Prostate gland (tissue), 2 donors: ENCODE results near the gene RAPGEF4. TPM values are rescaled to one million over a fixed set of nuclear protein-coding genes. Genes with fewer than 3 reads are reported as not detected.

Source experiments
- DNase-seq: peaks from one replicate; pipeline ENCODE4 v3.0.0-alpha.2; 2019; ENCODE audit warnings: low spot score
- H3K27ac ChIP-seq, 2 donors: fragments of 200-600 bp; sonication (generic); 2 replicates each; pipeline ENCODE4 v1.5.1; 2017 to 2019
- H3K27me3 ChIP-seq: fragments of 200-600 bp; sonication (generic); replicated peaks from 2 replicates; pipeline ENCODE4 v1.5.1; 2019; ENCODE audit not compliant: insufficient read depth
- H3K36me3 ChIP-seq, 2 donors: fragments of 200-600 bp; sonication (generic); 1 replicate in 1 of 2; 2 replicates in 1 of 2; pipeline versions ENCODE4 v1.5.1 to v1.8.1; 2017 to 2019
- H3K4me1 ChIP-seq: fragments of 200-600 bp; sonication (generic); replicated peaks from 2 replicates; pipeline ENCODE4 v1.5.1; 2019
- H3K4me3 ChIP-seq, 2 donors: fragments of 200-600 bp; sonication (generic); 2 replicates each; pipeline ENCODE4 v1.5.1; 2017 to 2019
- H3K9me3 ChIP-seq: fragments of 200-600 bp; sonication (generic); 2 replicates; pipeline ENCODE4 v1.5.1; 2017
- POLR2A ChIP-seq: fragments of 450-650 bp; IDR thresholded peaks from one replicate; pipeline ENCODE4 v1.6.1; 2016; ENCODE audit warnings: antibody characterized with exemption, mild to moderate bottlenecking
- POLR2AphosphoS5 ChIP-seq: sonication (generic); formaldehyde crosslinking; IDR thresholded peaks from one replicate; pipeline ENCODE4 v1.6.1; 2017; ENCODE audit warnings: antibody characterized with exemption
- WGBS: methylation state at CpG from one replicate; pipeline ENCODE4 v1.1.5; 2018; 5-methylcytosine and 5-hydroxymethylcytosine counted together
- intact Hi-C: fragments of 100-400 bp; cut with DNase I; formaldehyde crosslinking; loops from one replicate; pipeline ENCODE4 v1.14.2; 2022
- total RNA-seq, 2 donors: library from RNA; depleted of rRNA; stranded (reverse); fragments of >200 nt; gene quantifications; one replicate each; pipeline ENCODE4 v1.1.0, GENCODE V29; 2016
- TF ChIP-seq, protein P1 (sequence below), 4 experiments: fragments of 200-600 bp in 2 of 4; fragments of 450-650 bp in 2 of 4; sonication (generic) in 2 of 4; IDR thresholded peaks; 1 replicate in 3 of 4; 2 replicates in 1 of 4; pipeline ENCODE4 v1.5.1; 2016 to 2019; ENCODE audit warnings: antibody characterized with exemption in 4 of 4, mild to moderate bottlenecking in 2 of 4, moderate library complexity in 2 of 4

RAPGEF4 gene
- total RNA-seq, 2 donors from 2014 or later = 7.3 to 31.0 TPM

DNA sequence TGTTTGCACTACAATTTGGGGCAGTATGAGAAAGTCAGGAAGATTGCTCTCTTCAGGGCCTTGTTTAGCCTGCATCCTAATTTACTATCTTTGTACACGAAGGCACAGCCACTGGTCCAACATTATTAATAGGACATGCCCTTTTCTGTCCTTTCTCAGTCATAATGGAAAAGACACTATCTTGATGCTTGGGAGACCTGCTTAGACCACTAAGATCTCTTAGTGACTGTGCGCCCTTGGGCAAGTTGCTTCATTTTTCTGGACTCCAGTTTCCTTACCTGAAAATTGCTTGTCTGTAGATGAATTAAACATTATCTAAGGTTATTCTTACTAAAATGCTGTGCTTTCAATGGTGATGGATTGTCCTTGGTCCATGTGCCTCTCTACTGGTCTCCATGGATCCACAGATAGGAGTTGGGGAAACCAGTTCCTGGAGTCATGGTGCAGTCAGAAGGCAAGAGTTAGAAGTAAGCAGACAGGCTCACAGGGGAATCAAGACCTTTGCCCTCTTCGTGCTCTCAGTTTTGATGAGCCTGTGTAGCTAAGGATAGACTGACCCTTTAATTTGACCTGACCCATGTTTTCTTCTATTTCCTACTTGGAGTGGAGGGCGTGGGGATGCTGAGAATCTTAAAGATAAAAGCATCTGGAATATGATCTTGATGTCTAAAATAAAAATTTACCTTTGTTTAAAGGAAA lies 114.0 kb downstream of the RAPGEF4 start:
- no peak overlapping the region for H3K4me3 ChIP-seq
- no peaks in the 10 kb centered on the region for H3K27me3 ChIP-seq
- H3K36me3 ChIP-seq = no peaks in the 10 kb centered on the region
- no peak for TF ChIP-seq POLR2AphosphoS5
- TF ChIP-seq, protein P1, sequence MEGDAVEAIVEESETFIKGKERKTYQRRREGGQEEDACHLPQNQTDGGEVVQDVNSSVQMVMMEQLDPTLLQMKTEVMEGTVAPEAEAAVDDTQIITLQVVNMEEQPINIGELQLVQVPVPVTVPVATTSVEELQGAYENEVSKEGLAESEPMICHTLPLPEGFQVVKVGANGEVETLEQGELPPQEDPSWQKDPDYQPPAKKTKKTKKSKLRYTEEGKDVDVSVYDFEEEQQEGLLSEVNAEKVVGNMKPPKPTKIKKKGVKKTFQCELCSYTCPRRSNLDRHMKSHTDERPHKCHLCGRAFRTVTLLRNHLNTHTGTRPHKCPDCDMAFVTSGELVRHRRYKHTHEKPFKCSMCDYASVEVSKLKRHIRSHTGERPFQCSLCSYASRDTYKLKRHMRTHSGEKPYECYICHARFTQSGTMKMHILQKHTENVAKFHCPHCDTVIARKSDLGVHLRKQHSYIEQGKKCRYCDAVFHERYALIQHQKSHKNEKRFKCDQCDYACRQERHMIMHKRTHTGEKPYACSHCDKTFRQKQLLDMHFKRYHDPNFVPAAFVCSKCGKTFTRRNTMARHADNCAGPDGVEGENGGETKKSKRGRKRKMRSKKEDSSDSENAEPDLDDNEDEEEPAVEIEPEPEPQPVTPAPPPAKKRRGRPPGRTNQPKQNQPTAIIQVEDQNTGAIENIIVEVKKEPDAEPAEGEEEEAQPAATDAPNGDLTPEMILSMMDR (IDR thresholded peaks at IDR 0.05) = no peak
- no peak for TF ChIP-seq POLR2A
- no peaks in the 10 kb centered on the region for H3K4me1 ChIP-seq
- H3K27ac ChIP-seq = no peak overlapping the region
- DNase-seq = no peak
- intact Hi-C loops = no loop called here
- 75% methylated on average over 4 of the region's 4 CpGs for WGBS
- H3K9me3 ChIP-seq = no peaks in the 10 kb centered on the region

DNA sequence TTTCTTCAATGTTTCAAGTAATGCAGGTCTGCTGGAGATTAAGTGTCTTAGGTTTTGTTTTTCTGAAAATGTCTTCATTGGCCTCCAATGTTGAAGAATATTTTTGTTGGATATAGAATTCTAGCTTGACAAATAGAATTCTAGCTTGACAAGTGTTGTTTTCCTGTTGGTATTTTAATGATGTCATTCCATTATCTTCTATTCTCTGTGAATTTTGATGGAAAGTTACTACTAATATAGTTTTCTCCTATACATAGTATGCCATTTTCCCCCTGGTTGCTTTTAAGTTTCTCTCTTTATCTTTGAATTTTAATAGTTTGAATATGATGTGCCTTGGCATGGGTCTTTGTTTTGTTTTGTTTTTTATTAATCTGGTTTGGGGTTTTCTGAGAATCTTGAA lies 119.9 kb downstream of the RAPGEF4 start:
- intact Hi-C loops = no loop called here
- Histone ChIP-seq H3K4me1 (peaks cover 4% of the 10 kb centered on the region), H3K9me3 (no peaks in the 10 kb centered on the region), H3K4me3 (no peak overlapping the region), H3K27me3 (no peaks in the 10 kb centered on the region), H3K27ac (no peak overlapping the region), H3K36me3 (no peaks in the 10 kb centered on the region)
- no peak for TF ChIP-seq POLR2A
- TF ChIP-seq POLR2AphosphoS5 = no peak
- TF ChIP-seq, protein P1 (IDR thresholded peaks at IDR 0.05) = no peak
- DNase-seq = no peak

DNA sequence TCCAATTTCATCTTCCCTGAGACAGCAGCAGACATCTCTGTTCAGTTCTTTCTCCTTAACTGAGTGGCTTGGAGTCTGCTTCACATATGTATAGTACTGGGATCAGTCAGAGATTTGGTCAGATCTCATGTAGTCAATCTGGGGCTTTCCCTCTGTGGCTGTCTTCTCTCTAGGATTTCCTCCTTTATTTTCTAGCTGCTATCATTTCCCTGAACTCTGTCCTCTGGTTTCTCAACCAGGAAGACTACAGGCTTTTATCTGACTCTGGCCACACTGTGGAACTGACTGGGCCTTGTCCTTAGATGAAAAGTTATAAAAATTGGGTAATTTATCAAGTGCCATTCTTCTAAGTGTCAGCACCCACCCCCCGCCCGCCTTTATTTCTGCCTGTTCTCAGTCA lies 121.0 kb downstream of the RAPGEF4 start:
- intact Hi-C loops = no loop called here
- TF ChIP-seq POLR2AphosphoS5 (no peak), POLR2A (no peak)
- TF ChIP-seq, protein P1 (IDR thresholded peaks at IDR 0.05) = no peak
- H3K4me3 ChIP-seq = no peak overlapping the region
- H3K27ac ChIP-seq = no peak overlapping the region
- DNase-seq = no peak
- H3K9me3 ChIP-seq = no peaks in the 10 kb centered on the region
- H3K36me3 ChIP-seq = no peaks in the 10 kb centered on the region
- H3K27me3 ChIP-seq = no peaks in the 10 kb centered on the region
- peaks cover 4% of the 10 kb centered on the region for H3K4me1 ChIP-seq
- 96% methylated on average over 2 of the region's 2 CpGs for WGBS

DNA sequence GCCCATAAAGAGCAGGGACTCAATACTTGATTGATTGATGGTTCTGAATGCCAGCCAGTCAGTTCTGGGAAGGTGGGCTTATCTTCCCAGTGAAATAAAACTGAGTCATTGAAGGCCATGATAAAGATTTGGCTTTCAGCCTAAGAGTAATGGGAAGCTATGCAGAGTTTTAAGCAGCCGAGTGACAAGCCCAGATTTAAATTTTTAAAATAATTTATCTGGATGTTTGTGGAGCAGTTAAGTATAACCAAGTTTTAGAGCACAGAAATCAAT lies 122.8 kb downstream of the RAPGEF4 start:
- Histone ChIP-seq H3K27me3 (no peaks in the 10 kb centered on the region), H3K4me1 (peaks cover 4% of the 10 kb centered on the region), H3K9me3 (no peaks in the 10 kb centered on the region), H3K36me3 (no peaks in the 10 kb centered on the region), H3K4me3 (no peak overlapping the region), H3K27ac (no peak overlapping the region)
- intact Hi-C loops = no loop called here
- 80% methylated on average over 1 of the region's 1 CpG for WGBS
- TF ChIP-seq POLR2AphosphoS5 (no peak), POLR2A (no peak)
- TF ChIP-seq, protein P1 (IDR thresholded peaks at IDR 0.05) = no peak
- DNase-seq = no peak

DNA sequence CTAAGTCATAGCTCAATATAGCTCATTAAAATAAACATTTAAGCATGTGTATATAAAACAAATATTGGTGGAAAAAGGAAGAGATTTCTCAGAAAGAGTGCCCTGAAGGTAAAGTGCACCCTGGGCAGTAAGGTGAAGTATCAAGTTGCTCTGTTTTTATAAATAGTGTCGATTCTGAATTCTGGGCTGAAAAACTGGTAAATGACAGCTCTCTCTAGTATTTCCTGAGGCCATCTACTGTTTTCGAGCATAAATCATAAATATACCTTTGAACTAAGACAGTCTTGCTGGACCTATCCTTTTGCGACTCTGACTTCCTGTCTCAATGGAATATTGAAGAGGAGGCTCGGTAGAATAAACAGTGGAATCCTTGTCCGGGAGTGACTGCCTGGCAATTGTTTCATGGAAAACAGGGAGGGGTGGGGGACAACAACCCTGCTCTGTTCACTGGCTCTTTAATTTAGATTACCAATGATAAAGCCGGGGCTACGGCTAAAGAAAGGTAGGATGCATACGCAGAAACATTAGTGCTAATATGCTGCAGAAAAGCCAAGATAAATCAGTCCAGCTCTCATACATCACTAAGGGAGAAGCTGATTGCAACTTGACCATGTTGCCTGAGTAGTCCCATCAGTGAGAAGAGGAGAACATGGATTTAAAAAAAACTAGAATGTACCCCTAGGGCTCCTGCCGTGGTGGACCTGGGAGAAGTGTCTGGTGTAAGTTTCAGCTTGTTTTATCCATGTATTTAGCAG lies 124.1 kb downstream of the RAPGEF4 start:
- peaks cover 4% of the 10 kb centered on the region for H3K4me1 ChIP-seq
- intact Hi-C loops = loop anchor here (5.0 kb wide), 1 partner anchor 47 kb away; no protein-coding TSS in a partner anchor
- H3K4me3 ChIP-seq = peak overlapping the region in 1 of 2 donors; percentile 4
- TF ChIP-seq, protein P1 (IDR thresholded peaks at IDR 0.05) = no peak
- TF ChIP-seq POLR2AphosphoS5 = no peak
- no peak for DNase-seq
- 10% methylated on average over 9 of the region's 9 CpGs for WGBS
- peak overlapping the region in 1 of 2 donors; percentile 23 for H3K27ac ChIP-seq
- H3K36me3 ChIP-seq = no peaks in the 10 kb centered on the region
- H3K27me3 ChIP-seq = no peaks in the 10 kb centered on the region
- no peaks in the 10 kb centered on the region for H3K9me3 ChIP-seq
